Placental pericyte (primary cell): ENCODE data around the gene CYP4F2. TPM values are rescaled to one million over a fixed set of nuclear protein-coding genes. Genes with fewer than 3 reads are reported as not detected.

ENCODE experiments used
- small RNA-seq: library from RNA; depleted of rRNA; stranded (forward); fragments of <200 nt; gene quantifications from one replicate; pipeline ENCODE3, GENCODE V24; 2012; ENCODE audit warnings: low replicate concordance
- total RNA-seq: library from RNA; depleted of rRNA; stranded (reverse); fragments of >200 nt; gene quantifications from 2 replicates; pipeline ENCODE4 v1.2.3, GENCODE V29; 2012

CYP4F2 gene, protein sequence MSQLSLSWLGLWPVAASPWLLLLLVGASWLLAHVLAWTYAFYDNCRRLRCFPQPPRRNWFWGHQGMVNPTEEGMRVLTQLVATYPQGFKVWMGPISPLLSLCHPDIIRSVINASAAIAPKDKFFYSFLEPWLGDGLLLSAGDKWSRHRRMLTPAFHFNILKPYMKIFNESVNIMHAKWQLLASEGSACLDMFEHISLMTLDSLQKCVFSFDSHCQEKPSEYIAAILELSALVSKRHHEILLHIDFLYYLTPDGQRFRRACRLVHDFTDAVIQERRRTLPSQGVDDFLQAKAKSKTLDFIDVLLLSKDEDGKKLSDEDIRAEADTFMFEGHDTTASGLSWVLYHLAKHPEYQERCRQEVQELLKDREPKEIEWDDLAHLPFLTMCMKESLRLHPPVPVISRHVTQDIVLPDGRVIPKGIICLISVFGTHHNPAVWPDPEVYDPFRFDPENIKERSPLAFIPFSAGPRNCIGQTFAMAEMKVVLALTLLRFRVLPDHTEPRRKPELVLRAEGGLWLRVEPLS
- total RNA-seq = not detected in 2 replicates

DNA sequence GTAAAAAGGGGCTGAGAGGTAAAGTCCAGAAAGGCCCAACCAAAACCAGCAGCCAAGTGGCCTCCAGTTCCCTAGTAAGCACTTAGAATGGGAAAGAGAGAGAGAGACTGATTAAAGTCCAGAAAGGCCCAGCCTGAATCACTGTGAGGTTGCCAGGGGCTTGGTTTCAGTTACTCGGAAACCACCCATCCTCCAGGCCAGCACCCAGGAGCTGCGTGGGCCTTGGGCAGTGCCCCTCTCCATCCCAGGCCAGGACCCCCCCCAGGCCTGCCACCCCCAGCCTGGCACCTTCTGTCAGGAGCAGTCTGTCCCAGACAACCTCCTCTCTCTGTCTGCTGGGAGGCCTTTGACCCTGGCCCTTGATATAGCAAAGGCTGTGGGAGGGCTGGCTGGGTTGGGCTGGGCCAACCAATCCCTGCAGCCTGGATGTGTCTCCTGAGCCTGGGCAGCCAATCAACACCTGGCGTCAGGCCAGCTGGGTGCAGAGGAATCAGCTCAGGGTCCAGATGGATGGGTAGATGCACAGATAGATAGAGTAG, at the start of gene CYP4F2:
CYP4F2 (minus strand) TSS at position 337 of the 539 bp plus-strand sequence. CDS start 463 bp downstream, outside the sequence.

DNA sequence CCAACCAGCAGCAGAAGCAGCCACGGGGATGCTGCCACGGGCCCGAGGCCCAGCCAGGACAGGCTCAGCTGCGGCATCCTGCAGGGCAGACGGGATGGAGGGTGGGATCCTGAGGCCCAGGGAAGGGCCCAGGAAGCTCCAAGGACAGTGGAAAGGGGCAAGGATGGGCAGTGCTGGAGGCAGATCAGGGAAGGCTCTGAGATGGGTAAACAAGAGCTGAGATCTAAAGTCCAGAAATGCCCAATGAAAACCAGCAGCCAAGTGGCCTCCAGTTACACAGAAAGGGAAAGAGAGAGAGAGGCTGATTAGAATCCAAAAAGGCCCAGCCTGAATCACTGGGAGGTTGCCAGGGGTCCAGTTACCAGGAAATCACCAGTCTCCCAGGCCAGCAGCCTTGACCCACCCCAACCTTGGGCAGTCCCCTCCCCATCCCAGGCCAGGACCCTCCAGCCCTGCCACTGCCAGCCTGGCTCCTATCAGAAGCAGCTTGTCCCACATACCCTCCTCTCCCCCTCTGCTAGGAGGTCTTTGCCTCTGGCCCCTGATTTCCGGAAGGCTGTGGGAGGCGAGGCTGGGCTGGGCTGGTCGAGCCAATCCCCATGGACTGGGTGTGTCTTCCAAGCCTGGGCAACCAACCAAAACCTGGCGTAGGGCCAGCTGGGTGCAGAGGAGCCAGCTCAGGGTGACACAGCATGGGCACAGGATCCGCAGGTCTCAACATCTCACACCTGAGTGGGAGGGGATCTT, 36.6 kb upstream of the CYP4F2 start, which contains the start of gene CYP4F11:
CYP4F11 (minus strand) TSS at position 198 of the 747 bp plus-strand sequence; CDS start at position 77, 121 bp downstream.

Small RNA genes within 50 kb of the gene (small RNA-seq; reads per million reads assigned to genes)
- not detected for gene CYP4F36P

Other genes starting within 250 kb of the CYP4F2 start
- not detected in 2 replicates for gene CYP4F12, start 225.0 kb downstream of the CYP4F2 start, total RNA-seq
- gene OR10H2, start 170.1 kb downstream of the CYP4F2 start, total RNA-seq = not detected in 2 replicates
- not detected in 2 replicates for gene OR10H3, start 160.1 kb downstream of the CYP4F2 start, total RNA-seq
- not detected in 2 replicates for gene OR10H5, start 110.4 kb downstream of the CYP4F2 start, total RNA-seq
- not detected in 2 replicates for gene OR10H1, start 82.4 kb downstream of the CYP4F2 start, total RNA-seq
- not detected in 2 replicates for gene CYP4F11, start 36.5 kb upstream of the CYP4F2 start, total RNA-seq
- gene OR10H4, start 50.9 kb upstream of the CYP4F2 start, total RNA-seq = not detected in 2 replicates
- gene TPM4, start 178.4 kb upstream of the CYP4F2 start, total RNA-seq = 1,030 and 1,294 TPM in 2 replicates
- gene RAB8A, start 213.8 kb upstream of the CYP4F2 start, total RNA-seq = 54.7 and 102 TPM in 2 replicates
- gene HSH2D, start 245.6 kb upstream of the CYP4F2 start, total RNA-seq = not detected in 2 replicates